Activated T-helper 9 cell treated with anti-CD3 and anti-CD28 coated beads, Interleukin-2, amount 50 U/mL, for 16 hours (primary cell): ENCODE results near the gene PSTPIP1.
"Not testable (repeated sequence)": the region's sequence is repeated elsewhere in the genome, so short reads cannot be mapped to it uniquely, and the experiment has no call there.

Experiments used
- DNase-seq: peaks from one replicate; pipeline ENCODE4 v3.0.0-alpha.2; 2020; ENCODE audit warnings: low read depth

The PSTPIP1 gene

GRCh38 chr15:76994971-76995945, at the start of gene PSTPIP1:
Gene PSTPIP1, plus strand, starts transcription at chr15:76995126. Its CDS starts 448 bp downstream, at chr15:76995574.
- DNase-seq = peak; percentile 57

- DNase-seq = no peak
These were observed 49.3 kb upstream of the PSTPIP1 start for GRCh38 chr15:76945494-76946093.

GRCh38 chr15:76947454-76947853, 47.5 kb upstream of the PSTPIP1 start:
- no peak for DNase-seq

GRCh38 chr15:76951220-76951619, 43.7 kb upstream of the PSTPIP1 start:
- no peak for DNase-seq

- DNase-seq = no peak
These were observed 41.0 kb upstream of the PSTPIP1 start for GRCh38 chr15:76953913-76954312.

GRCh38 chr15:76954744-76955143, 40.2 kb upstream of the PSTPIP1 start:
- no peak for DNase-seq

GRCh38 chr15:76961268-76962011, 33.5 kb upstream of the PSTPIP1 start:
- no peak for DNase-seq

- DNase-seq = no peak
These were observed 32.5 kb upstream of the PSTPIP1 start for GRCh38 chr15:76962337-76963013.

- no peak for DNase-seq
These were observed 31.3 kb upstream of the PSTPIP1 start for GRCh38 chr15:76963596-76963995.

- DNase-seq = no peak
These were observed 30.8 kb upstream of the PSTPIP1 start for GRCh38 chr15:76964157-76964556.

GRCh38 chr15:76966051-76966450, 28.9 kb upstream of the PSTPIP1 start:
- DNase-seq = not testable (repeated sequence)

GRCh38 chr15:76967067-76967466, 27.9 kb upstream of the PSTPIP1 start:
- DNase-seq = no peak

- DNase-seq = no peak
These were observed 26.6 kb upstream of the PSTPIP1 start for GRCh38 chr15:76968306-76968705.

GRCh38 chr15:76972389-76973361, 22.3 kb upstream of the PSTPIP1 start:
- DNase-seq = no peak

GRCh38 chr15:76973362-76973743, 21.6 kb upstream of the PSTPIP1 start:
- DNase-seq = peak; percentile 40

GRCh38 chr15:76973906-76974305, 21.0 kb upstream of the PSTPIP1 start:
- DNase-seq = no peak

GRCh38 chr15:76974456-76975036, 20.4 kb upstream of the PSTPIP1 start:
- no peak for DNase-seq

GRCh38 chr15:76976141-76976540, 18.8 kb upstream of the PSTPIP1 start:
- no peak for DNase-seq

- no peak for DNase-seq
These were observed 18.2 kb upstream of the PSTPIP1 start for GRCh38 chr15:76976572-76977270.
